Activated CD4-positive, alpha-beta T cell treated with anti-CD3 and anti-CD28 coated beads, Interleukin-2, amount 10 ng/mL, durations not matched to agents 7 days and 5 days (primary cell): Measurements from ENCODE around the gene SRGAP3. TPM values are rescaled to one million over a fixed set of nuclear protein-coding genes. Genes with fewer than 3 reads are reported as not detected.

ENCODE experiments used
- CTCF ChIA-PET: fragments of 350-600 bp; sonication (Branson Sonifier 250); formaldehyde crosslinking; loops from one replicate; lab custom pipeline; 2021; ENCODE audit warnings: antibody characterized with exemption; lab: Charles Lee
- POLR2A ChIA-PET: fragments of 350-600 bp; sonication (Branson Sonifier 250); formaldehyde crosslinking; loops from one replicate; lab custom pipeline; 2021; ENCODE audit warnings: antibody characterized with exemption; lab: Charles Lee
- DNase-seq: peaks from one replicate; pipeline ENCODE4 v3.0.0-alpha.2; 2020
- H3K27ac Mint-ChIP-seq: one replicate; pipeline ENCODE4 v1.8.0; 2021; ENCODE audit warnings: mild to moderate bottlenecking, moderate library complexity, mixed read lengths
- H3K27me3 Mint-ChIP-seq: one replicate; pipeline ENCODE4 v1.8.0; 2021; ENCODE audit warnings: mixed read lengths
- H3K36me3 Mint-ChIP-seq: one replicate; pipeline ENCODE4 v1.8.0; 2021; ENCODE audit warnings: low read depth, mixed read lengths
- H3K4me1 Mint-ChIP-seq: one replicate; pipeline ENCODE4 v1.8.0; 2021; ENCODE audit warnings: mixed read lengths
- H3K4me3 Mint-ChIP-seq: one replicate; pipeline ENCODE4 v1.8.0; 2021; ENCODE audit warnings: mild to moderate bottlenecking, moderate library complexity, mixed read lengths
- H3K9me3 Mint-ChIP-seq: one replicate; pipeline ENCODE4 v1.8.0; 2021; ENCODE audit warnings: mixed read lengths
- total RNA-seq, 2 experiments: library from RNA; stranded (reverse); gene quantifications; one replicate each; pipeline ENCODE4 v1.2.3, GENCODE V29; 2021

SRGAP3 gene
- total RNA-seq, 2 experiments from 2014 or later, result 3.2 to 4.0 TPM

DNA sequence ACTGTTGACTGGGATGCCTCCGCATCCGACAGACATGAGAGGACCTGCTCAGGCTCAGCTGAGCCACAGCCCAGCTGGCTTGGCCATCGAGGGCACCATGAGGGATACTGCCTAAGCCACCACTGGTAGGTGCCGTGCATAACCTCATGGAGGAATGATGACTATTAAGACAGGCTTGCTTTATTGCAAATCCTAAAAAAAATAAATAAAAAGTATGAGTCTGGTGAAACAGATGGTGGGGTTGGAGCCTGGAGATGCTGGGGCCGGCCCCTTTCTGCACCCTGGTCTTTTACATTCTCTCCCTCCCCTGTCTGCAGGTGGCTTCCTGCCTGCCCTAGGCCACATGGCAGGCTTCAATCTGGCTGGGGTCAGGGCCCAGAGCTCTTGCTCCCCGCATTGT lies 262.2 kb downstream of the SRGAP3 start:
- Mint-ChIP-seq H3K4me1 (peaks cover 4% of the 10 kb centered on the region), H3K27ac (no peak overlapping the region), H3K36me3 (no peaks in the 10 kb centered on the region), H3K27me3 (peaks cover 2% of the 10 kb centered on the region), H3K9me3 (no peaks in the 10 kb centered on the region), H3K4me3 (no peak overlapping the region)
- no peak for DNase-seq
- ChIA-PET POLR2A (no interaction called here), CTCF (interaction anchor here (0.8 to 3.8 kb wide), 7 partner anchors 10 to 315 kb away, joined by 4 to 23 read pairs (median 7); no protein-coding TSS in a partner anchor)

DNA sequence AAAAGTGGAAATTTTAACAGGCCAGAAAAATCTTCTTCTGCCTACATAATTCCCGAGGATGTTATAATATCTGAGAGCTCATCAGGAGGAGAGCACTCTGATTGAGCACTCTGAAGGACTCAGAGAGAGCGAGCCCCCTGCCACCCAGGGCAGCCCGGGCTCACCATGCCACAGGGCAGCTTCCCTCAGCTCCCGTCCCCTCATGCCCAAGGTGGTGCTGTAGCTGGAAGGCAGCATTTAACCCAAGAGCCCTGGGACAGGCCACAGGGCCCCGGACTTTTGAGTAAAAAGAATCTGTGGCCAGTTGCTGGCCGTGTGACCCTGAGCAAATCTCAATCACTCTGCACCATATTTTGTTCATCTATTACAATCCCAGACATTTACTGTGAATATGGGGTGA lies 262.7 kb downstream of the SRGAP3 start:
- POLR2A ChIA-PET, result no interaction called here

DNA sequence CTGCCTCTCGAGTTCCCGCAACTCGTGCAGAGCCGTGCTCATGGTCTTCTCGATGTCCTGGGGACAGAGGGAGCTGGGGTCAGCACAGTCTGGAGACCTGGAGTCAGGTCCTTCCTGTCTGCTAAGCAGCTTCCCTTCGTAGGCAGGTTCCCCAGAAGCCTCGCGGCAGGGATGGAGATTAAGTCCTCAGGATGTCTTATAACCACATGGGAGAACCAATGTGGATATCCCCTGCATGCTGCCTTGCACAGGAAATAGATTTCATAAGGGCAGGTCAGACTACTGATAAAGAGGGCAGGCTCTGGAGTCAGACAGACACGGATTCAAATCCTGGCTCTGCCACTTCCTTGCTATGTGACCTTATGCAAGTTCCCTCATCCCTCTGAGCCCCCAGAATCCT lies 263.6 kb downstream of the SRGAP3 start:
- H3K36me3 Mint-ChIP-seq, result no peaks in the 10 kb centered on the region
- CTCF ChIA-PET, result interaction anchor here (1.0 to 3.8 kb wide), 4 partner anchors 9 to 316 kb away, joined by 3 to 23 read pairs (median 8); no protein-coding TSS in a partner anchor
- H3K27ac Mint-ChIP-seq, result no peak overlapping the region
- no peaks in the 10 kb centered on the region for H3K9me3 Mint-ChIP-seq
- POLR2A ChIA-PET, result no interaction called here
- no peak for DNase-seq
- H3K4me3 Mint-ChIP-seq, result no peak overlapping the region
- H3K27me3 Mint-ChIP-seq, result peaks cover 5% of the 10 kb centered on the region
- peaks cover 4% of the 10 kb centered on the region for H3K4me1 Mint-ChIP-seq

More for the DNA sequence above, 262.7 kb downstream of the SRGAP3 start:
- H3K4me3 Mint-ChIP-seq, result no peak overlapping the region
- CTCF ChIA-PET, result interaction anchor here (1.2 to 3.8 kb wide), 3 partner anchors 10 to 315 kb away, joined by 3 to 23 read pairs (median 12); no protein-coding TSS in a partner anchor
- no peak for DNase-seq
- H3K36me3 Mint-ChIP-seq, result no peaks in the 10 kb centered on the region
- no peaks in the 10 kb centered on the region for H3K9me3 Mint-ChIP-seq
- H3K4me1 Mint-ChIP-seq, result peaks cover 4% of the 10 kb centered on the region
- peaks cover 3% of the 10 kb centered on the region for H3K27me3 Mint-ChIP-seq
- H3K27ac Mint-ChIP-seq, result no peak overlapping the region

DNA sequence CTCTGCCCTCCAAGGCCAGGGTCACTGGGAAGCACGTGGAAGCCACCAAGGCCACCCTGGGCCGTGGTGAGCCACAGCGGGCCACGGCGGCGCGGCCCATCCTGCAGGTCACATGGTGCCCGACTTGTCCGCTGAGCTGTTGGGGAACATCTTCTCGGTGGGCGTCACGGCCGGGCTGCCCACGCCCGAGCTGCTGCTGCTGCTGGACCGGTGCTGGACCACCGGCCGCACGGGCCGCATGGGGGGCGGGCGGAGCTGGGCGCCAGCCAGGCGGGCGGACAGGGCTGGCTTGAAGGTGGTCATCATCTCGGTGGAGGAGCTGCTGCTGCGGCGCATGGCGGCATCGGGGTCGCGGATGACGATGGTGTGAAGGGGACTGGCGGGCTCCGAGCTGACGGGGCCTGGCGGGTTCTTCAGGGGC lies 264.0 kb downstream of the SRGAP3 start:
- CTCF ChIA-PET, result interaction anchor here (1.0 kb wide), 2 partner anchors 10 kb away, joined by 3 read pairs; no protein-coding TSS in a partner anchor
- Mint-ChIP-seq H3K36me3 (no peaks in the 10 kb centered on the region), H3K27ac (no peak overlapping the region), H3K27me3 (peaks cover 5% of the 10 kb centered on the region), H3K4me3 (no peak overlapping the region), H3K4me1 (peaks cover 4% of the 10 kb centered on the region), H3K9me3 (no peaks in the 10 kb centered on the region)
- DNase-seq, result no peak
- POLR2A ChIA-PET, result no interaction called here

DNA sequence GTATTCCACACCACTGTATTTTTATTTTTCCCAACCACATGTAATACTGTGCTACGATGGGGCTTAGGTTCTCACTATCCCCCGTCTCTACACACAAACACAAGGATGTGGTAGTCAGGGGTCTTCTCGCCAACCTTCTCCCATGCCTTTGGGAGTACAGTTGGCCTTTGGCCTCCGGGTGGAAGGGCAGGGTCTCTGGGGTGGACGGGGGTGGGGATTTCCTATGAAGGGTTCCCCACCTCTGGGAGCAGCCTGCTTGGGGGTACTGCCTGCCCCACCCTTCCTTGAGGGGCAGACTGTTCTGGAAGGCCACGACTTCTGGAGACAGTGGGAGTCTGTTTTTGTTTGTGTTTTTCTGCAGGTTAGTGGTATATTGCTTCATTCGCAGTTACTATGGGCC lies 264.9 kb downstream of the SRGAP3 start:
- no peaks in the 10 kb centered on the region for H3K36me3 Mint-ChIP-seq
- H3K27me3 Mint-ChIP-seq, result peaks cover 8% of the 10 kb centered on the region
- H3K4me1 Mint-ChIP-seq, result peaks cover 4% of the 10 kb centered on the region
- ChIA-PET POLR2A (no interaction called here), CTCF (interaction anchor here (1.0 kb wide), 1 partner anchor 11 kb away, joined by 3 read pairs; no protein-coding TSS in a partner anchor)
- no peaks in the 10 kb centered on the region for H3K9me3 Mint-ChIP-seq
- no peak overlapping the region for H3K27ac Mint-ChIP-seq
- no peak overlapping the region for H3K4me3 Mint-ChIP-seq
- DNase-seq, result no peak

DNA sequence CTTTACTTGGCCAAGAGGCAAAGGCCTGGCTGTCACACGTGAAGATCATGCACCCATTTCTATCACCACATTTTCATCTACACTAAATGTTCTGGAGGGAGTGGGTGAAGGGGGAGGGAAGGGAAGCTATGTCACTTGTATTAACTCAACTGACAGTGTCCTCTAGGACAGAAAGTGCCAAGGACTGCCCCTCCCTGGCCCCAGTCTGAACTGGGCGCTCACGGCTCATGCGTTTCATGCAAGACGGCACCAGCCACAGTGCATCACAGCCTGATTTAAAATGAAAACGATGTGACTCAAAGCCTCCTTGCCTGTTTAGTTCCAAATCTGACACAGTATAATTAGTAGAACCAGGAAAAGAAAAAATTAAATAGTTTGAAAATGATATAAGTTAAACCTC lies 265.4 kb downstream of the SRGAP3 start:
- no peak for DNase-seq
- Mint-ChIP-seq H3K36me3 (no peaks in the 10 kb centered on the region), H3K4me3 (no peak overlapping the region), H3K4me1 (peaks cover 4% of the 10 kb centered on the region), H3K9me3 (no peaks in the 10 kb centered on the region), H3K27ac (no peak overlapping the region), H3K27me3 (peaks cover 11% of the 10 kb centered on the region)
- ChIA-PET POLR2A (no interaction called here), CTCF (no interaction called here)

DNA sequence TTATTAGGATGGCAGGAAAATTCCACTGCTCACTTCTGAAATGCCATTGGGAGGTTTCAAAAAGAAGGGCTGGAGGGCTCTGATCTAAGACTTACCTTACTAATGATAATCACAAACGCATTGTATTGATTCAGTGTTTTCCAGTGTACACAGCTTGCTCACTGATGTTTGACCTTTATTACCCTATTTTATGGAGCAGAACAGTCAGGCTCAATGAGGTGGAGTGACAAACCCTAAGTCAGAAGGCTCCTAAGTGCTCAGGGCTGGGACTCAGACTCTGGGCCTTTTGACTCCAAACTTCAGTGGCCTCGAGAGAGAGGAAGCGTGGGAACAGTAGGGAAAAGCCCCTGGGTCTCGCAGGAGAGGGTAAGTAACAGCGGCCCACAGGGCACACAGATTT lies 265.9 kb downstream of the SRGAP3 start:
- ChIA-PET CTCF (interaction anchor here (0.9 kb wide), 1 partner anchor 318 kb away, joined by 3 read pairs; no protein-coding TSS in a partner anchor), POLR2A (no interaction called here)
- Mint-ChIP-seq H3K27ac (no peak overlapping the region), H3K4me1 (peaks cover 4% of the 10 kb centered on the region), H3K4me3 (no peak overlapping the region), H3K27me3 (peaks cover 11% of the 10 kb centered on the region), H3K9me3 (no peaks in the 10 kb centered on the region), H3K36me3 (no peaks in the 10 kb centered on the region)
- DNase-seq, result no peak

DNA sequence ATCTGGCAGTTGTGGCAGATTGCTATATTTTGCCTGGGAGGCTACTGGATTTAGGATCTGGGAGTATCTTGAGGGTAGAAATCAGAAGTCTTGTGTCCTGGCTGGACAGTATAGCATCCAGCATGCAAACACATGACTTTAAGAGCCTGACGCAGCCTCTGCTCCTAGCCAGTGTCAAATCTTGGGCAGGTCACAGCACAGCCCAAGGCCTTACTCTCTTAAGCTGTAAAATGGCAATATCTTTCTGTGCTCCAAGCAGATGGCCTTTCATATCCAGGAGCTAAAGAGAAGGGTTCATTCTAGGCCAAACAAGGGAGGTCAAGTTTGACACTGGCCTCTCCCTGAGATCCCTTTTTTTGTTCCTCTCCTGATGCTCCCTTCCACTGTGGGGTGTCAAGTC lies 266.4 kb downstream of the SRGAP3 start:
- peaks cover 11% of the 10 kb centered on the region for H3K27me3 Mint-ChIP-seq
- no peaks in the 10 kb centered on the region for H3K36me3 Mint-ChIP-seq
- peaks cover 3% of the 10 kb centered on the region for H3K4me1 Mint-ChIP-seq
- H3K9me3 Mint-ChIP-seq, result no peaks in the 10 kb centered on the region
- ChIA-PET CTCF (interaction anchor here (0.9 kb wide), 1 partner anchor 319 kb away, joined by 3 read pairs; no protein-coding TSS in a partner anchor), POLR2A (no interaction called here)
- DNase-seq, result no peak
- H3K4me3 Mint-ChIP-seq, result no peak overlapping the region
- no peak overlapping the region for H3K27ac Mint-ChIP-seq

DNA sequence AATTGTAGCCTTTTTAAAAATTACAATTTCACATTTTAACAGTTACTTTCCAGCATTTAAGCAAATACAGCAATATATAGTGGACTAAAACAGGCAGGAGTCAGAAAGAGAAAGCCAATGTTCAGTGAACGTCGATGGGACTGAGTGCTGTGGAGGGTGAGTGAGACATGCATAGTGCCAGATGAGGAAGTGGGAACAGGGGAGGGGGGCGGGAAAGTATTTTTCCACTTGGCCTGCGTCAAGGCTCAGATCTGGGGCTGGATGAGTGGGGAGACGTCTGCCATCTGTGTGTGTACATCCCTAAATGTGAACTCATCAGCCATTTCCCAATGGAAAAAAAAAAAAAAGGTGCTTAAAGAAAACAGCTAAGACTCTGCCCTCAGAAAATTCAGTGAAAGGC lies 266.9 kb downstream of the SRGAP3 start:
- Mint-ChIP-seq H3K4me1 (no peaks in the 10 kb centered on the region), H3K9me3 (no peaks in the 10 kb centered on the region), H3K27me3 (peaks cover 11% of the 10 kb centered on the region), H3K27ac (no peak overlapping the region), H3K36me3 (no peaks in the 10 kb centered on the region), H3K4me3 (no peak overlapping the region)
- DNase-seq, result no peak
- ChIA-PET POLR2A (no interaction called here), CTCF (no interaction called here)

DNA sequence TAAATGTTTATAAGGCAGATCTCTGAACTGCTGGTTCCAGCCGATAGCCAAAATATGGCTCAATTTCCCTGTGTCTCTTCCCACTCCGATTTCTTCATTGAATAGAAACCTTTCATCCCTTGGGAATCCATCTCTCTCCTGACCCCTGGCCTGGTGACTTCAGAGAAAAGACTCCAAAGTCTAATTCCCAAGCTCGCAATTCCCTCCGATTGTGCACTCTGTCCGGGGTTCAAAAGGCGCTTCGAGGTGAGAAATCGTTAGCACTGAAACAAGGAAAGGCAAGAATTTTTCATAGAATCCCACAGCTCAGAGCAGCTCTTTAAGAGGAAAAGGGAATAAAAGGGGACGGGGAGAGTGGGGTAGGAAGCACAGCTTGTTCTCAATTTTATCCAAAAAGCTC lies 267.7 kb downstream of the SRGAP3 start:
- no peaks in the 10 kb centered on the region for H3K9me3 Mint-ChIP-seq
- H3K27me3 Mint-ChIP-seq, result peaks cover 11% of the 10 kb centered on the region
- no peaks in the 10 kb centered on the region for H3K4me1 Mint-ChIP-seq
- no peak overlapping the region for H3K27ac Mint-ChIP-seq
- H3K4me3 Mint-ChIP-seq, result no peak overlapping the region
- ChIA-PET CTCF (no interaction called here), POLR2A (no interaction called here)
- no peaks in the 10 kb centered on the region for H3K36me3 Mint-ChIP-seq
- no peak for DNase-seq

DNA sequence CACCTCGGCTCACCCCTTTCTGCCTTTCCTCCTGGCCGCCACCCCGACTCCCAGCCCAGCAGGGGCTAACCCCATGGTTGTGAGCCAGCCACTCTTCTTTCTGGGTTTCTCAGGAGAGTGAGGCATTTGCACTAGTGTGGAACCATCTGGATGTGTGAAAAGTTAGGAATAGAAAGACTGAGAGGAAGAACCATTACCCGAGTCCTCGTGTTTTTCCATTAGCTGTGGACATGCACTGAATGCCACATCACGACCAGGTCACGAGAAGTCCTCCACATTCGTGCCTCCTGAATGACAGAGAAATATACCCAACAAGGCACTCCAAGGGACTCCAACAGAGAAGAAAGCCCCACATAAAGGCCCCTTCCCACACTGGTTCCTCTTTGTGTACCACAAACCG lies 268.1 kb downstream of the SRGAP3 start:
- CTCF ChIA-PET, result no interaction called here
- Mint-ChIP-seq H3K27me3 (peaks cover 11% of the 10 kb centered on the region), H3K4me1 (no peaks in the 10 kb centered on the region), H3K36me3 (no peaks in the 10 kb centered on the region), H3K9me3 (no peaks in the 10 kb centered on the region), H3K27ac (no peak overlapping the region), H3K4me3 (no peak overlapping the region)
- POLR2A ChIA-PET, result no interaction called here
- no peak for DNase-seq

DNA sequence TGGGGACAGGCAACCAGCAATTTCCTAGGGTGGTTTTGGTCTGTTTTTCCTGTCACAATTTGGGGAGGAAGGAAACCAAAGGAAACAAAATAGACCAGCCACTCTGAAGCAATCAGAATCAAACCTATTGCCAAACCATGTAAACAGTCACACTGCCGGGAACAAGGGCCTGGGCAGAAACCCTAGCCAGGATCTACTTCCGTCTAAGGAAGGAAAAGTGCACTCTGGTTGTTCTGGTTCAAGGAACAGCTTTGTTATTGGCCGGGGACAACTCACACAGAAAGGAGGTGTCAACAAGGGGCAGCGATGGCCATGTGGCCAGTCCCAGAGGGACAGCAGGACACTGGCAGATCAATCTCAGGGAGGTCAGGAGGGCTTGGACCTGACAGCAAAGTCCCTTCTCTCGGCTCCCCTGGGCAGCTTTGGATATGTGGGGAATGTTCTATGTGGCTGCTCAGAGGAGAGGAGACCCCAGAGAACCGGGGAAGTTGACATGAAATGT lies 268.6 kb downstream of the SRGAP3 start:
- ChIA-PET CTCF (interaction anchor here (0.6 to 1.4 kb wide), 2 partner anchors 8 to 324 kb away, joined by 3 read pairs; no protein-coding TSS in a partner anchor), POLR2A (no interaction called here)
- Mint-ChIP-seq H3K4me3 (no peak overlapping the region), H3K36me3 (no peaks in the 10 kb centered on the region), H3K27ac (no peak overlapping the region), H3K4me1 (no peaks in the 10 kb centered on the region), H3K27me3 (peaks cover 11% of the 10 kb centered on the region), H3K9me3 (no peaks in the 10 kb centered on the region)
- DNase-seq, result no peak

DNA sequence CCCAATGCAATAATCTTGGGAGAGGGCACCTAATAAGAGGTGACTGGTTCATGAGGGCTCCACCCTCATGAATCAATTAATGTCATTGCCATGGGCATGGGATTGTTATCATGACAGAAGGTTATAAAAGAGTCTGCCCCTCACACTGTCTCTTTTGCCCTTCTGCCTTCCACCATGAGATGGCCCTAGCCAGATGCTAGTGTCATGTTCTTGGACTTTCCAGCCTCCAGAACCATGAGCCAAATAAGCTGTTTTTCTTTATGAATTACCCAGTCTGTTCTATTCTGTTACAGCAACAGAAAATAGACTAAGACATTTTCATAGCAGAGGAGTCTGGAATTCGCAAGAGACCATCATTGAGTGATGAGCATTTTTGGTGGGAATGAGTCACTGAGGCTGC lies 270.2 kb downstream of the SRGAP3 start:
- CTCF ChIA-PET, result no interaction called here
- peaks cover 11% of the 10 kb centered on the region for H3K27me3 Mint-ChIP-seq
- H3K4me3 Mint-ChIP-seq, result no peak overlapping the region
- H3K27ac Mint-ChIP-seq, result no peak overlapping the region
- no peaks in the 10 kb centered on the region for H3K9me3 Mint-ChIP-seq
- POLR2A ChIA-PET, result no interaction called here
- no peak for DNase-seq
- no peaks in the 10 kb centered on the region for H3K4me1 Mint-ChIP-seq
- H3K36me3 Mint-ChIP-seq, result no peaks in the 10 kb centered on the region
